ENCODE data around the gene NRG2. TPM values are rescaled to one million over a fixed set of nuclear protein-coding genes. Genes with fewer than 3 reads are reported as not detected.
A peak's percentile ranks its signal among the peaks of the same experiment; 100 is the strongest.

NRG2 gene
- total RNA-seq, 1 experiment from 2014 or later: 0.59 TPM

- no peaks in the 10 kb centered on the region for H3K36me3 Mint-ChIP-seq (ENCODE audit: insufficient read depth, unreplicated experiment)
- no peak overlapping the region for H3K4me3 Mint-ChIP-seq (ENCODE audit: unreplicated experiment)
- DNase-seq: peak in 1 of 2 experiments; percentile 22
- no peaks in the 10 kb centered on the region for H3K4me1 Mint-ChIP-seq (ENCODE audit: low read depth, unreplicated experiment)
- peaks cover 35% of the 10 kb centered on the region for H3K27me3 Mint-ChIP-seq (ENCODE audit: insufficient read depth, unreplicated experiment)
- H3K27me3 ChIP-seq (replicated peaks; ENCODE audit: control insufficient read depth, insufficient read depth, low read length): no peaks in the 10 kb centered on the region; the same call in none of the 2 replicates
- intact Hi-C loops (cut with micrococcal nuclease; ENCODE audit: unreplicated experiment): no loop called here
- BruUV-seq (replicated peaks): no TSS peak
- TF ChIP-seq CTCF (IDR thresholded peaks at IDR 0.05; ENCODE audit: insufficient read depth in 1 of 2, low read depth in 1 of 2, low read length in 1 of 2, severe bottlenecking in 1 of 2, unreplicated experiment in 1 of 2): no peak
- H3K9me3 ChIP-seq: peaks cover 11% of the 10 kb centered on the region; the same call in 1 of the 2 replicates
- H3K4me3 ChIP-seq (ENCODE audit: low read depth, low read length): no peak overlapping the region
- POLR2A ChIA-PET: no interaction called here
- peaks cover 20% of the 10 kb centered on the region for H3K9me3 Mint-ChIP-seq (ENCODE audit: unreplicated experiment)
- no peaks in the 10 kb centered on the region for H3K4me1 ChIP-seq
- H3K27ac Mint-ChIP-seq (ENCODE audit: unreplicated experiment): no peak overlapping the region
- CTCF ChIA-PET: interaction anchor here (0.6 kb wide), 1 partner anchor 1907 kb away, joined by 6 read pairs; no protein-coding TSS in a partner anchor
- no peaks in the 10 kb centered on the region for H3K36me3 ChIP-seq (ENCODE audit: control insufficient read depth, insufficient read depth, low read length)
Observed at GRCh38 chr5:139822553-139823425, 220.3 kb downstream of the NRG2 start.

- CTCF ChIA-PET: interaction anchor here (0.6 kb wide), 1 partner anchor 1906 kb away, joined by 6 read pairs; no protein-coding TSS in a partner anchor
- H3K9me3 ChIP-seq: peaks cover 11% of the 10 kb centered on the region; the same call in 1 of the 2 replicates
- Mint-ChIP-seq H3K4me1 (ENCODE audit: low read depth, unreplicated experiment) (no peaks in the 10 kb centered on the region), H3K9me3 (ENCODE audit: unreplicated experiment) (peaks cover 20% of the 10 kb centered on the region), H3K4me3 (ENCODE audit: unreplicated experiment) (no peak overlapping the region), H3K36me3 (ENCODE audit: insufficient read depth, unreplicated experiment) (no peaks in the 10 kb centered on the region), H3K27ac (ENCODE audit: unreplicated experiment) (no peak overlapping the region), H3K27me3 (ENCODE audit: insufficient read depth, unreplicated experiment) (peaks cover 29% of the 10 kb centered on the region)
- BruUV-seq (replicated peaks): no TSS peak
- no peaks in the 10 kb centered on the region; the same call in none of the 2 replicates for H3K27me3 ChIP-seq (replicated peaks; ENCODE audit: control insufficient read depth, insufficient read depth, low read length)
- peak in 1 of 2 experiments; percentile 22 for DNase-seq
- TF ChIP-seq CTCF (IDR thresholded peaks at IDR 0.05; ENCODE audit: insufficient read depth in 1 of 2, low read depth in 1 of 2, low read length in 1 of 2, severe bottlenecking in 1 of 2, unreplicated experiment in 1 of 2): no peak
- POLR2A ChIA-PET: no interaction called here
- H3K36me3 ChIP-seq (ENCODE audit: control insufficient read depth, insufficient read depth, low read length): no peaks in the 10 kb centered on the region
- H3K4me3 ChIP-seq (ENCODE audit: low read depth, low read length): no peak overlapping the region
- H3K4me1 ChIP-seq: no peaks in the 10 kb centered on the region
- intact Hi-C loops (cut with micrococcal nuclease; ENCODE audit: unreplicated experiment): no loop called here
Observed at GRCh38 chr5:139821806-139822552, 221.1 kb downstream of the NRG2 start.

GRCh38 chr5:139820606-139821005, 222.5 kb downstream of the NRG2 start:
- Histone ChIP-seq H3K36me3 (ENCODE audit: control insufficient read depth, insufficient read depth, low read length) (no peaks in the 10 kb centered on the region), H3K9me3 (peaks cover 11% of the 10 kb centered on the region; the same call in 1 of the 2 replicates), H3K4me1 (no peaks in the 10 kb centered on the region), H3K4me3 (ENCODE audit: low read depth, low read length) (no peak overlapping the region), H3K27me3 (replicated peaks; ENCODE audit: control insufficient read depth, insufficient read depth, low read length) (no peaks in the 10 kb centered on the region; the same call in none of the 2 replicates)
- Mint-ChIP-seq H3K27ac (ENCODE audit: unreplicated experiment) (no peak overlapping the region), H3K36me3 (ENCODE audit: insufficient read depth, unreplicated experiment) (no peaks in the 10 kb centered on the region), H3K9me3 (ENCODE audit: unreplicated experiment) (peaks cover 20% of the 10 kb centered on the region), H3K4me1 (ENCODE audit: low read depth, unreplicated experiment) (no peaks in the 10 kb centered on the region), H3K27me3 (ENCODE audit: insufficient read depth, unreplicated experiment) (peaks cover 26% of the 10 kb centered on the region), H3K4me3 (ENCODE audit: unreplicated experiment) (no peak overlapping the region)
- intact Hi-C loops (cut with micrococcal nuclease; ENCODE audit: unreplicated experiment): no loop called here
- peak in 1 of 2 experiments; percentile 3 for DNase-seq
- no TSS peak for BruUV-seq (replicated peaks)
- ChIA-PET POLR2A (no interaction called here), CTCF (interaction anchor here (0.6 kb wide), 1 partner anchor 234 kb away, joined by 4 read pairs; no protein-coding TSS in a partner anchor)
- TF ChIP-seq CTCF (IDR thresholded peaks at IDR 0.05; ENCODE audit: insufficient read depth in 1 of 2, low read depth in 1 of 2, low read length in 1 of 2, severe bottlenecking in 1 of 2, unreplicated experiment in 1 of 2): no peak

Data from Caco-2 (cell line).